C4-2B (cell line): Measurements from ENCODE around the gene SVOPL.

Experiments
- CTCF ChIP-seq: fragments of 450-650 bp; conservative IDR thresholded peaks from 2 replicates; pipeline ENCODE4 v1.5.1; 2017; ENCODE audit warnings: mild to moderate bottlenecking
- ZFX ChIP-seq: fragments of 450-650 bp; IDR thresholded peaks from 2 replicates; pipeline ENCODE4 v1.6.1; 2017

DNA sequence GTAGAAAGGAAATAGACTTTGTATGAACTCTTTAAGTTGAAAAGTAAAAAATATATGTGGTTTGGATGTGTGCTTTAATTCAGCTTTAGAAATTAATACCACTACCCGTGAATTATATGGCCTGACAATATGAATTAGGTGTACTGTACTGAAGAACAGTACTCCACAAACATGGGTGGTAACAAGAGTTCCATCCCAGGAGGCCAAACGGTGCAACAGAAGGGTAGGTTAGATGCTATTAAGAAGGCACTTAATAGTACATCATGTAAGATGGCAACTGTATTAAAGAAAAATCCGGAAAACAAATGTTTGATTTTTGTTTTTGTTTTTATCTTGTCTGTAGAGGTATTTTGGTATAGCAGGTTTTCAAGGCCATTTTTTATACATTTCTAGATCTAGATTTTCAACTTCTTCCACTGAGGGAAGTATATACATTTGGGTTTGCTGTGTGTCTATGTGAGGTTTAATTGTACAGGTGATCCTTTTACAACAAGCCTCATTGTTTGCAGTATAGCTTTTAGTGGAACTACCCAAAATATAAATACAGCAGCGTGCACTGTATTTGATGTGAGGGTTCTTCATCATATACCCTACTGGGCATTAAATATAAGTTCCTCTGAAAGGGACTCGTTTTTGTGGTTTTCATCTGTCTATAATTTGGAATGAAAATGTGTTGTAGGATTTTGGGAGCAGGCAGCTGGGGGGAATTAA lies 115.7 kb downstream of the SVOPL start:
- TF ChIP-seq CTCF, result no peak
- TF ChIP-seq ZFX, result no peak
